Hematopoietic multipotent progenitor cell treated with erythropoietin and hydrocortisone succinate and interleukin-3 and kit ligand, for 8 days (in vitro differentiated cells): ENCODE results near the gene KRTAP4-6.
"Not testable (repeated sequence)": the region's sequence is repeated elsewhere in the genome, so short reads cannot be mapped to it uniquely, and the experiment has no call there.

Experiments used
- DNase-seq: peaks from one replicate; pipeline ENCODE4 v3.0.0-alpha.2; 2015

The KRTAP4-6 gene

GRCh38 chr17:41145261-41145660, 4.9 kb upstream of the KRTAP4-6 start:
- no peak for DNase-seq

- DNase-seq = no peak
Measured at GRCh38 chr17:41144846-41145245, 4.5 kb upstream of the KRTAP4-6 start.

- no peak for DNase-seq
Measured at GRCh38 chr17:41141361-41141760, 1.0 kb upstream of the KRTAP4-6 start.

- DNase-seq = not testable (repeated sequence)
Measured at GRCh38 chr17:41139865-41140264, 479 bp downstream of the KRTAP4-6 start.

GRCh38 chr17:41133880-41134735, 6.2 kb downstream of the KRTAP4-6 start:
- no peak for DNase-seq

- no peak for DNase-seq
Measured at GRCh38 chr17:41131979-41132378, 8.4 kb downstream of the KRTAP4-6 start.

- no peak for DNase-seq
Measured at GRCh38 chr17:41127371-41127770, 13.0 kb downstream of the KRTAP4-6 start.

- DNase-seq = no peak
Measured at GRCh38 chr17:41126412-41126811, 13.9 kb downstream of the KRTAP4-6 start.

GRCh38 chr17:41125064-41125463, 15.3 kb downstream of the KRTAP4-6 start:
- DNase-seq = no peak

- DNase-seq = not testable (repeated sequence)
Measured at GRCh38 chr17:41123991-41124371, 16.4 kb downstream of the KRTAP4-6 start, which contains the start of gene KRTAP4-12. KRTAP4-12 (minus strand) TSS chr17:41124182; CDS start chr17:41124122, 60 bp downstream.

- not testable (repeated sequence) for DNase-seq
Measured at GRCh38 chr17:41123292-41123990, 16.9 kb downstream of the KRTAP4-6 start.

GRCh38 chr17:41121742-41122141, 18.6 kb downstream of the KRTAP4-6 start:
- DNase-seq = no peak

GRCh38 chr17:41119696-41120690, 20.4 kb downstream of the KRTAP4-6 start:
- not testable (repeated sequence) for DNase-seq

GRCh38 chr17:41118721-41119120, 21.6 kb downstream of the KRTAP4-6 start:
- DNase-seq = no peak

GRCh38 chr17:41117846-41118386, 22.4 kb downstream of the KRTAP4-6 start, which contains the start of gene KRTAP4-11:
KRTAP4-11 (minus strand) TSS chr17:41118373; CDS start chr17:41118315, 58 bp downstream.
- not testable (repeated sequence) for DNase-seq

- no peak for DNase-seq
Measured at GRCh38 chr17:41116297-41116696, 24.0 kb downstream of the KRTAP4-6 start.

GRCh38 chr17:41111151-41111885, 29.0 kb downstream of the KRTAP4-6 start:
- no peak for DNase-seq

- DNase-seq = not testable (repeated sequence)
Measured at GRCh38 chr17:41108728-41109386, 31.5 kb downstream of the KRTAP4-6 start.

GRCh38 chr17:41107941-41108450, 32.3 kb downstream of the KRTAP4-6 start:
- DNase-seq = no peak

- DNase-seq = not testable (repeated sequence)
Measured at GRCh38 chr17:41105347-41105746, 35.0 kb downstream of the KRTAP4-6 start, which contains the start of gene KRTAP4-9. KRTAP4-9 (plus strand) TSS chr17:41105389; CDS start chr17:41105389, 0 bp downstream.
